ENCODE measurements around the gene ADGRV1.

ADGRV1 gene

DNA sequence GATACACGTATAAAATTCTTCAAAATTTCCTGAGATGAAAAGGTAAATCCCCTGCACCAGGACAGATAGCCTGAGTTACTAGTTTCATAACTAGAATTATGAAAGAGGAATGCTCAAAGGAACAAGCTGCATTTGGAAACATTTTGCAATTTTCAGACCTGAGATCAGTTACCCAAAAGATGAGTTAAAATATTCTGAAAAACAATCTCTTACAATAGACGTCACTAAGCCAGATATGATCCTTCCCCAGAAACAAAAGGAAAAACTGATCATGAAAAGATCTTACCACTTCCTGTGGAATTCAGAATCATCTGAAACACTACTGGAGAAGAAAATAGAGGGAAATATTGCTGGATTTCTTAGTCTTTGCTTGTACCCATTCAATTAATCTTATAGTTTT is 619.9 kb downstream of the ADGRV1 start:
- DNase-seq = no peak

DNA sequence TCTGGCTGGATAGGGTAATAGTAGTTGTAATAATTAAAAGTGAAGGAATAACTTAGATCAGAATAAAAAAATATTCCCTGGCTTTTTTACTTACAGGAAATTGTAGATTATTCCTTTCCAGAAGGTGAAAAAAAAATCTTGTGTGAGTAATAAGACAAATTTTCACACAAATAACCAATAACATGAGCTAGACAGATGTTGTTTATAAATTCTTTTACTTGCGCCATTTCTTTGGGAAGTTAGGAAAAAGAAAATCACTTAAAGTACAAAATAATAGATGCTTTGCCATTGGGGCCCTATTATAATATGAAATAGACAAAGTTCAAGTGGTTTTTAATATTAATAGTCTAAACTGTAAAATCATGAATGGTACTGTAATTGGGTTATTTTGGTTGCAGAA is 620.4 kb downstream of the ADGRV1 start:
- DNase-seq = no peak

DNA sequence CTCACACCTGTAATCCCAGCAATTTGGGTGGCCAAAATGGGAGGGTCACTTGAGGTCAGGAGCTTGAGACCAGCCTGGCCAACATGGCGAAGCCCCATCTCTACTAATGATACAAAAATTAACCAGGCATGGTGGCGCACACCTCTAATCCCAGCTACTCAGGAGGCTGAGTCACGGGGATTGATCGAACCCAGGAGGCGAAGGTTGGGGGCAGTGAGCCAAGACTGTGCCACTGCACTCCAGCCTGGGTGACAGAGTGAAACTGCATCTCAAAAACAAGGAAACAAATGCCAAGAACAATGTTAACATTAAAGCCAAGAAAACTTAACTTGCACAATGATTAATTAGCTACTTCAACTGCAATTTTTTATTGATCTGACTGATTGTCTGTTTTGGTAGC is 621.9 kb downstream of the ADGRV1 start:
- no peak for DNase-seq

DNA sequence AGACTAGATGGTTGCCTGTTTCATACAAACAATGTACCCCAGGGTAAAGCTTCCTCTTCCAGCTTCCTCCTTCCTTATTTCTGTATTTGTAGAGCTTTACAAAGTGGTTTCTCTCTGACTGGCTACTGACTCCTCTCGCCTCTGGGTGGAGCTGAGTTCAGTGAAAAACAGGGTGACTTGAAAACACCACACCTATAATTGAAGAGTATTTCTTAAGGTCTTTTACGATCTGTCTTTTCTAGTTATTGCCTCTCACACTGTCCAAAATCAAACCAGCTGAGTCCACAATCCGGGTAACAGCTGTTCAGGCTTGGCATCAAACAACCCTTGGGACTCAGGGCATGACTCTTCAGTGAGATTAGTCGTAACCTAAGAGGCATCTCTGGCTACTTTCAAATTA is 624.2 kb downstream of the ADGRV1 start:
- DNase-seq = no peak

DNA sequence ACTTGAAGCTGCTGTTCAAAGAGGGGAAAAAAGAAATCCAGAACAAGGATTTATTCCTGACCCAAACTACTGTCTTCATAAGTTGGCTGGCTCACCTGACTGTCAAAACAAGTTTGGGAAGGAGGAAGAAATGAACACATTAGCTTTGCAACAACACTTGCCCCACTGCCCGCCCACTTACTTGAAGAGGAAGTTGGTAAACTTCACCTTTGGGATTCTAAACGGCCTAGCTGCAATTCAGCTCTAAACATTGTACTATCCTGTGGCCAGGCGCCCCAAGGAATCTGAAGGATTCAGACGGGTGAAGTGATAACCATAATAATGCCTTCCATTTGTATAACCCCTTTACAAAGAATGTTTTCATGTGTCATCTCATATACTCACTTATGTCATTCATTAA is 625.1 kb downstream of the ADGRV1 start:
- no peak for DNase-seq

DNA sequence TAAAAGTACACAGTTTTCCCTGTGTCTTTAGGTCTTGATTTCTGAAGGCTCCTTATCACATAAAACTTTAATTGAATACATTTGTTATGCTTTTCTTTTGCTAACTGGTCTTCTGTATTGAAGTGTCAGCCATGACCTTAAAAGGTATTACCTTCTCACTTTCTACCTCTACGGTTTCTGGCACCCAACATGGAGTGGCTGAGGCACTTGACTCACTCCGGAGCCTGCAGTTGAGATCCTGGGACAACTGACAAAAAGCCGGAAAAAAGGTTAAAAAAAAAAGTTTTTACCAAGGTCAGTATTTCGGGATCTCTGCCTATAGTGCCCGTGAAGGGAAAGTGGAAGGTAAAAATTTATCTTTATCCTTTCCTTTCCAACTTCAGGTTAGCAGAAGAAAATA is 627.5 kb downstream of the ADGRV1 start:
- no peak for DNase-seq

DNA sequence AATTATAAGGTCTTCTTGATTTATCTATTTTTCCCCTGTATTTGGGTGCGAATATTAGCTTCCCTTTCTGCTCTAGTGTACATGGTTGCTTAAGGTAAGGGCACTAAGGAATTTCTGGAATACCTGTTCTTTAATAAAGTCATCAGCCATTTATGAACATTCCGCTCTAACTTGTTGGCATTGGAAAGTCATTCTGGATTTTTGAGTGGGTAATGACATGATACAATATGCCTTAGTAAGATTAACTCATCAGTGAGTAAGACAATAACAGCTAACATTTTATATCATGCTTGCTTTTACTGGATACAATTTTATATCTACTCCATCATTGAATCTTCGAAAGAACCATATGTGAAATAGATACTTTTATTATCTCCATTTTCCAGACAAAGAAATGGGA is 628.4 kb downstream of the ADGRV1 start:
- DNase-seq = no peak

DNA sequence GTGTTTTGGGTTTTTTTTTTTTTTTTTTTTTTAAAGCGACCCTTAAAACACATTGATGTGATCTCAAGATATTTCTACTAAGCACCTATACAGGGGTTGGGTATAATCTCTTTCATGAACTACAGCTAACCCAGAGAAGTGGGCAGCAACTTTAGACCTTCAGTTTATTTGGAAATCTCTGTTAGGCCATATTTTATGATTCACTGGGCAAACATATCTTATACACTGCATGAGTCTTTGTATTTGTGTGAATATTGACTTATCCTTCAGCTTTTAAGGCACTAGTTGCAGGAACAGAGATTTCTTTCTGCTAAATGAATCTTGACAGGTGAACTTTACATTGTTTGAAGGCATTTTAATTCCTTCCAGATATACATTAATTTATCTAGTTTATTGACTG is 630.2 kb downstream of the ADGRV1 start:
- no peak for DNase-seq

DNA sequence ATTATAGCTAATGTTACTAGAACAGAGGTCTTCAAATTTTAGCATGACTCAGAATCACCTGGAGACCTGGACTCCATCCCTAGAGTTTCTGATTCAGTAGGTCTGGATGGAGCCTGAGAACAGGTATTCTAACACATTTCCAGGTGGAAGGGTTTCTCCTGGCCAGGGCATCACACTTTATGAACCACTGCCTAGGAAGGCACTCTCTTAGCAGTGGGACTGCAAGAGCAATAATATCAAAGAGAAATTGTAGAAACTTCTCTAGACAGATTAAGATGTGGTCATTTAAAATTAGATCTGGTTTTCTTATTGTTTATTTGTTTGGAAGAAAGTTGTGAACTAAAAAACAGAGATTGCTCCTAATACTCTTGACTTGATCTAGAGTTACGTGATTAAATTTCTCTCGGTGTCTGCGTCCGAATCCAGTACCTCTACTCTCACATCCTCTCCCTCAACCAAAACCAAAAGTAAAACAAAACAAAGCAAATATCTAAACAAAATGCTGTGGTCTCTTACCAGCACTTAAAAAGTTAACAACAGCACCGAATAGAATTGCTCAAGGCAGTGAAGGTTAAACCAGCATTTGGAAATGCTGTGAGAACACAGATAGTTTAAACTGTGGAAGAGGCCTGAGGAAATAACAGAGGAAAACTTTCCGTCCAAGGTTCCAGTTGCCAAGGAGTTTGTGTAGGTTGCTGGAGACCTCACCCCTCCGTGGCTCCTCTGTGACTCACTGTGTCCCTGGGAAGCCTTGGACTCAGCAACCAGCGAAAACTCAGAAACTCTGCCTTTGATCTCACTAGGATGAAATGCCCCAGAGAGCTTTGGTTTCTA is 631.1 kb downstream of the ADGRV1 start:
- DNase-seq = no peak

DNA sequence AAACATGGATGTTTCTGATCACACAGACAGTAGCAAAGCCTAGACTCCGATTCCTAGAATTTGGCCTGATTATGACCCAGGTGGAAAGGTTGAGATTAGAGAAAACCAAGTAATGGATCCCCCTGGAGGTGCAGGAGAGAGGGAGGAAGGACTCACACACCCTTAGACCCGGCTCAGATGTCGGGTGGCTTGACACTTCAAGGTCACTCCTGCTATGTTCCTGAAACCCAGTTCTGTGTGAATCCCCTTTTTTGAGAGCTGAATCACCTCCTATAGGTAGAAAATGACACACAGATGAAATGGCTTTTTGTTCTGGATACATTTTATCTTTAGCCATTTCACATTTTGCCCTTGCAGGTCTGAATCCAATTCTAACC is 631.7 kb downstream of the ADGRV1 start:
- no peak for DNase-seq

DNA sequence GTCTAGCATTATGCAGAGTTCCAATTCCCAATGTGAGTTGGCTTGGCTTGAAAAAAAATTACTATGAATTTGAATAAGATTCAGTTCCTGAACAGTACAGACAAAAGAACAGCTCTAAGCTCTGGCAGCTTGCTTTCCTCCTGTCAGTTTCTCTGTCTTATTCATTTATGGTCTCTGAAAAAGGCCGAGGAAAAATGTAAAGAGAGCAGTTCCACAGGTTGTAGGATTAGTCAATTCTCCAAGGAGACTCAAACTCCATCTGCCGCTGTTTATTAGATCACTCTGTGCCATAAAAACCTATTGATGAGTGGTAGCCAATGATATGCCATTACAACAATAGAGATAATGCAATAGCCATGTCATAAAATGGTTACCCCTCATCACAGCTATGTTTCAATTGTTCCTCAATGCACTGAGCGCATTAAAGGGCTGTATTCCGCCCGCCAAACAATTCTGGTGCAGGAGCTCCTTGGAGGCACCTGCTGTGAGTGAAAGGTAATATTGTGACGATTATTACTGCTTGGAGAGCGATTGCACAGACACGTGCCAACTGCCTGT is 636.3 kb downstream of the ADGRV1 start:
- DNase-seq = no peak

DNA sequence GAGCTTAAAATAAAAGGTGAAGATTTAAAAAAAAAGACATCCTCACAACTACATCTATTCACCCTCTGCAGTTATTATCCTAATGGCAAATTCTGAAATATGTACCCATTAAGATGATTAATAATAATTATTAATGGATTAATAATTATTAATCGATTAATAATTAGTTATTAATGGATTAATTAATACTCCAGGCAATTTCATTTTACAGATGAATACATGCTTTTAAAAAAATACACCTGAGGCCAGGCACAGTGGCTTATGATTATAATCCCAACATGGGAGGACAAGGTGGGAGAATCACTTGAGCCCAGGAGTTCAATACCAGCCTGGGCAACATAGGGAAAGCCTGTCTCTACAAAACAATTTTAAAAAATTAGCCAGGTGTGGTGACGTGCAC is 642.1 kb downstream of the ADGRV1 start:
- DNase-seq = no peak

DNA sequence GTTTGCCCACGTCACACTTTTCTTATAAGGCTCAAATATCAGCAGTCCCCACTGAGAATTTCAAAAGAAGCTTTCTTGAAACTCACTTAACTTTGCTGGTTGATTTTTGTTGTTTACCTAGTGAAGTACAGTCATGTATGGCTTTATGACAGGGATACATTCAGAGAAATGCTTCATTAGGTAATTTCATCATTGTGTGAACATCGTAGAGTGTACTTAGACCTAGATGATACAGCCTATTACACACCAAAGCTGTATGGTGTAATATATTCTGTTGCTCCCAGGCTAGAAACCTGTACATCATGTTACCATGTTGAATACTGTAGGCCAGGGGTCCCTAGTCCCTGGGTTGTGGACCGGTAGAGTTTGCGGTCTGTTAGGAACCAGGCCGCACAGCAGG is 647.5 kb downstream of the ADGRV1 start:
- no peak for DNase-seq

DNA sequence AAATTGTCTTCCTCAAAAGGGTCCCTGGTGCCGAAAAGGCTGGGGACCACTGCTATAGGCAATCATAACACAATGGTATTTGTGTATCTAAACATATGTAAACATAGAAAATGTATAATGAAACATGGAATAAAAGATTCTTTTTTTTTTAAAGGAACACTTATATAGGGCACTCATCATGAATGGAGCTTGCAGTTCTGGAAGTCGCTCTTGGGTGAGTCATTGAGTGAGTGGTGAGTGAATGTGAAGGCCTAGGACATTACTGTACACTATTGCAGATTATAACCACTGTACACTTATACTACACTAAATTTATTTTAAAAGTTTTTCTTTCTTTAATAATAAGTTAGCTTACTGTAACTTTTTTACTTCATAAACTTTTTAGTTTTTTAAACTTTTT is 648.1 kb downstream of the ADGRV1 start:
- DNase-seq = no peak

DNA sequence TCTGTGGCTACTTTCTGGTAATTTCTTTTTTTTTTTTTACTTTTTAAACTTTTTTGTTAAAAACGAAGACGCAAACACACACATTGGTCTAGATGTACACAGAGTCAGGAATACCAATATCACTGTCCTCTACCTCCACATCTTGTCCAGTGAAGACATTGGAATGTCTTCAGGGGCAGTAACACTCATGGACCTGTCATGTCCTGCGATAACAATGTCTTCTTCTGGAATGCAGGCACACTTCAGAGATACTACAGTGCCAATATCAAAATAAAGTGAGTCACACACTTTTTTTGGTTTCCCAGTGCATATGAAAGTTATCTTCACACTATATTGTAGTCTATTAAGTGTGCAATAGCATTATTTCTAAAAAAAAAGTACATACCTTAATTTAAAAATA is 648.7 kb downstream of the ADGRV1 start:
- DNase-seq = no peak

DNA sequence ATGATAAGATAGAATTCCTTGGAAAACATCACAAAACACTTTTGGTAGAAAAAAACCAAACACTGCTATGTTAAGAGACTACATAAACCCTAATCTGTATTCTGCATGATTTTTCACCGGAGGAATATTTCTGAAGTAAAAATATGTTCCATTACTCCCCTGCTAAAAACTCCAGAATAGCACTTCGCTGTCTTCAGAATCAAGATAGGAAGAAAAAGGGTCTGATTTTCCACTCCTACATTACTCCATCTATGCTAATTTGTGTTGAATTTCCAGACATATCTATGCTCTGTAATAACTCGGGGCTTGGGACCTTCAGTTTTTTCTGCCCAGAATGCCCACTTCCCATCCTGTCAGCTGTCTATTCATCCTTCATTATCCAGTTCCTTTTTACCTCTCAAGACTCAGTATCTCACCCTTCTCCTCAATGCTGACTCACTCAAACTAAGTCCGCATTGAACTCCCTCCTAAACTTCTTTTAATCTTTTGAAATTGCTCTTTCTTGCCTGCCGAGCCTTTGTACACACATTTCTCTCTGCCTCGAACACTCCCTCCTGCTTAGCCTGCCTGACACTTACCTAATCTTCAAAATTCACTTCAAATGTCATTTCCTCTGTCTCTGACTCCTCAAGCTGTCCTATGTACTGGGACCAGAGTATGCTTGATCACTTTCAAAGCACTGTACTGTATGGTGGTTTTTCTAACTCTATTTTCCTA is 653.6 kb downstream of the ADGRV1 start:
- no peak for DNase-seq

DNA sequence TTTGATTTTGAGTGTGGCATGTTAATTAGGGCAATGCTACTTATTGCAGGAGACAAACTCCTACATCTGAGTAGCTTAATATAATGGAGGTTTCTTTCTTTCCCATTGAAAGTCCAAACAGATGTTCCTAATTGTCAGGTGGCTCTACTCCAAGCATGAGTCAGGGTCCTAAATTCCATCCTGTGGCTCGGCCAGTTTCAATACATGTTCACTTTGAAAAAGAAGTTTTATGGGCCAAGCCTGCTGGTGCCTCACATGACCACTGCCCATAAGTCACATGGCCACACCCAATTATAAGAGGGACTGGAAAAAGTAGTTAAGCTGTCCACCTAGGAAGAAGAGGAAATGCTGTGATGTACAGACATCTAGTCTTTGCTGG is 654.1 kb downstream of the ADGRV1 start:
- DNase-seq = no peak

All from KG1 (cell line).